A673 (cell line): ENCODE data around the gene AGBL4. TPM values are rescaled to one million over a fixed set of nuclear protein-coding genes. Genes with fewer than 3 reads are reported as not detected.

Experiments
- BruUV-seq: library from RNA; stranded (reverse); fragments of 400-500 nt; replicated peaks from 2 replicates; lab custom pipeline; 2021; lab: Mats Ljungman, UMichigan
- CTCF ChIA-PET: fragments of 300-600 bp; sonication (Branson Sonifier 250); formaldehyde crosslinking; loops from one replicate; lab custom pipeline; 2022; ENCODE audit warnings: antibody characterized with exemption; lab: Charles Lee
- POLR2A ChIA-PET: fragments of 300-600 bp; sonication (Branson Sonifier 250); formaldehyde crosslinking; loops from one replicate; lab custom pipeline; 2022; ENCODE audit warnings: antibody characterized with exemption; ENCODE audit not compliant: low non-redundant PET; lab: Charles Lee
- DNase-seq: peaks from one replicate; pipeline ENCODE4 v3.0.0-alpha.2; 2015; ENCODE audit warnings: low spot score
- H3K27ac ChIP-seq: fragments of 200-600 bp; sonication (generic); 2 replicates; pipeline ENCODE4 v1.5.1; 2016; ENCODE audit warnings: mixed run types, low read depth, mild to moderate bottlenecking, mixed read lengths, antibody characterized with exemption, low read length; ENCODE audit not compliant: poor library complexity, severe bottlenecking
- H3K27me3 ChIP-seq: fragments of 200-600 bp; sonication (generic); replicated peaks from 2 replicates; pipeline ENCODE4 v1.6.1; 2017; ENCODE audit warnings: mixed run types, low read depth, mild to moderate bottlenecking, mixed read lengths, antibody characterized with exemption, low read length; ENCODE audit not compliant: insufficient read depth, poor library complexity
- H3K36me3 ChIP-seq: fragments of 200-600 bp; sonication (generic); 2 replicates; pipeline ENCODE4 v1.6.1; 2016; ENCODE audit warnings: mixed run types, mild to moderate bottlenecking, mixed read lengths, antibody characterized with exemption, low read length; ENCODE audit not compliant: insufficient read depth, poor library complexity, severe bottlenecking
- H3K4me1 ChIP-seq: fragments of 200-600 bp; sonication (generic); 2 replicates; pipeline ENCODE4 v1.6.1; 2017; ENCODE audit warnings: mixed run types, mild to moderate bottlenecking, mixed read lengths, antibody characterized with exemption, low read length; ENCODE audit not compliant: insufficient read depth, poor library complexity, severe bottlenecking
- H3K4me3 ChIP-seq: fragments of 200-600 bp; sonication (generic); 2 replicates; pipeline ENCODE4 v1.5.1; 2016; ENCODE audit warnings: low read depth, mixed run types, mild to moderate bottlenecking, mixed read lengths, low read length; ENCODE audit not compliant: poor library complexity, severe bottlenecking
- H3K9me3 ChIP-seq: fragments of 200-600 bp; sonication (generic); 2 replicates; pipeline ENCODE4 v1.6.1; 2016; ENCODE audit warnings: mixed run types, low read depth, mild to moderate bottlenecking, mixed read lengths, antibody characterized with exemption, low read length; ENCODE audit not compliant: poor library complexity, severe bottlenecking
- EZH2 ChIP-seq: fragments of 200-600 bp; sonication (generic); IDR thresholded peaks from 2 replicates; pipeline ENCODE4 v1.6.1; 2017; ENCODE audit warnings: borderline replicate concordance, low read depth, mild to moderate bottlenecking, mixed read lengths, antibody characterized with exemption, low read length; ENCODE audit not compliant: poor library complexity, severe bottlenecking
- intact Hi-C: fragments of 100-400 bp; cut with micrococcal nuclease; formaldehyde crosslinking; loops from one replicate; pipeline ENCODE4 v1.10.0; 2022; ENCODE audit not compliant: unreplicated experiment
- total RNA-seq: library from RNA; stranded (reverse); gene quantifications from 2 replicates; pipeline ENCODE4 v1.2.3, GENCODE V29; 2021
- TF ChIP-seq, protein P1 (sequence below): fragments of 300-800, 200-600 bp; sonication (generic); conservative IDR thresholded peaks from 2 replicates; pipeline ENCODE4 v1.5.1; 2017; ENCODE audit warnings: low read depth, mild to moderate bottlenecking, antibody characterized with exemption, low read length, moderate library complexity, mixed read lengths

Gene AGBL4
- total RNA-seq, 1 experiment from 2014 or later: 0.32 TPM

DNA sequence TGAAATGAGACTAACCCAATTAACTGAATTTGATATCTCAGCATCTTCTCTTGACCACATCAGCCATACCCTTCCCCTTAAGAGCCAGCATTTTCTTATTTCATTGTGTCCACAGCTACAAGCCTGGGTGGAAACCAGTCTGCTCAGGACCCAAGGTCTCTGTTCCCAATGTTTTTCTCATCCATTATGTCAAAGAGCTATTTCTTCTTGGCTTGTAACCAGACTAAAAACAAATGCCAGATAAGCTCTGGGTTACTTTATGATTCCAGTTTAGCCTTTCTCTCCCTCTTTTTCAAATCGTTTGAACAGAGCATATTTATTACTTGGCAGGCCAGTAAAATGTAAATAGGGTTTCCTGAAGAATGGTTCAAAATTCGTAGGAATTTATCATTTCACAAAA lies 1442.5 kb downstream of the AGBL4 start:
- ChIA-PET CTCF (interaction anchor here (0.6 to 1.0 kb wide), 2 partner anchors 9 to 452 kb away, joined by 3 to 4 read pairs; no protein-coding TSS in a partner anchor), POLR2A (no interaction called here)

DNA sequence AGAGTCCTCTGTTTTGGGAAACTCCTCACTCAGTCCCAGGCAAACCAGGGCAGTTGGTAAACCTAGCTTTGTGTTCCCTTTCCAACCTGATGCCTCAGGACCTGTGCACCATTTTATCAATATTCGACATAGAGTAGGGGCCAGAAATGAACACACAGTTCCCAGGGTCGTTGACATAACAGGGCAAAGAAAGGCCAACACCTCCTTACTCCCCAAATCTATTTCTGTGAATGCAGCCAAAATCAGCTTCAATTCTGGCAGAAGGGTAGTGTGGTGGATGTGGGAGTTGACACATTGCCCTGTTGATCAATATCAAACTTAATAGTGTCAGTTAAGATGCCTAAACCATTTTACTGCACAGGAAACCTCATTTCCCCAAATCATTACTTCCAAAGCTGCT lies 1447.2 kb downstream of the AGBL4 start:
- H3K4me1 ChIP-seq: peaks cover 15% of the 10 kb centered on the region
- intact Hi-C loops: loop anchor here (10.0 kb wide), 1 partner anchor 1758 kb away; no protein-coding TSS in a partner anchor
- TF ChIP-seq, protein P1, sequence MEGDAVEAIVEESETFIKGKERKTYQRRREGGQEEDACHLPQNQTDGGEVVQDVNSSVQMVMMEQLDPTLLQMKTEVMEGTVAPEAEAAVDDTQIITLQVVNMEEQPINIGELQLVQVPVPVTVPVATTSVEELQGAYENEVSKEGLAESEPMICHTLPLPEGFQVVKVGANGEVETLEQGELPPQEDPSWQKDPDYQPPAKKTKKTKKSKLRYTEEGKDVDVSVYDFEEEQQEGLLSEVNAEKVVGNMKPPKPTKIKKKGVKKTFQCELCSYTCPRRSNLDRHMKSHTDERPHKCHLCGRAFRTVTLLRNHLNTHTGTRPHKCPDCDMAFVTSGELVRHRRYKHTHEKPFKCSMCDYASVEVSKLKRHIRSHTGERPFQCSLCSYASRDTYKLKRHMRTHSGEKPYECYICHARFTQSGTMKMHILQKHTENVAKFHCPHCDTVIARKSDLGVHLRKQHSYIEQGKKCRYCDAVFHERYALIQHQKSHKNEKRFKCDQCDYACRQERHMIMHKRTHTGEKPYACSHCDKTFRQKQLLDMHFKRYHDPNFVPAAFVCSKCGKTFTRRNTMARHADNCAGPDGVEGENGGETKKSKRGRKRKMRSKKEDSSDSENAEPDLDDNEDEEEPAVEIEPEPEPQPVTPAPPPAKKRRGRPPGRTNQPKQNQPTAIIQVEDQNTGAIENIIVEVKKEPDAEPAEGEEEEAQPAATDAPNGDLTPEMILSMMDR: no peak
- TF ChIP-seq EZH2: no peak
- H3K9me3 ChIP-seq: no peaks in the 10 kb centered on the region
- ChIA-PET POLR2A (no interaction called here), CTCF (no interaction called here)
- H3K27me3 ChIP-seq: no peaks in the 10 kb centered on the region
- H3K36me3 ChIP-seq: no peaks in the 10 kb centered on the region
- H3K27ac ChIP-seq: no peak overlapping the region
- no peak for DNase-seq
- BruUV-seq: no TSS peak
- H3K4me3 ChIP-seq: no peak overlapping the region

More for the DNA sequence above, 1442.5 kb downstream of the AGBL4 start:
- DNase-seq: peak; percentile 64
- Histone ChIP-seq H3K27ac (no peak overlapping the region), H3K4me1 (peaks cover 19% of the 10 kb centered on the region), H3K9me3 (no peaks in the 10 kb centered on the region), H3K36me3 (no peaks in the 10 kb centered on the region), H3K27me3 (no peaks in the 10 kb centered on the region), H3K4me3 (no peak overlapping the region)
- TF ChIP-seq EZH2: no peak
- TF ChIP-seq, protein P1: no peak
- no TSS peak for BruUV-seq
- intact Hi-C loops: no loop called here

DNA sequence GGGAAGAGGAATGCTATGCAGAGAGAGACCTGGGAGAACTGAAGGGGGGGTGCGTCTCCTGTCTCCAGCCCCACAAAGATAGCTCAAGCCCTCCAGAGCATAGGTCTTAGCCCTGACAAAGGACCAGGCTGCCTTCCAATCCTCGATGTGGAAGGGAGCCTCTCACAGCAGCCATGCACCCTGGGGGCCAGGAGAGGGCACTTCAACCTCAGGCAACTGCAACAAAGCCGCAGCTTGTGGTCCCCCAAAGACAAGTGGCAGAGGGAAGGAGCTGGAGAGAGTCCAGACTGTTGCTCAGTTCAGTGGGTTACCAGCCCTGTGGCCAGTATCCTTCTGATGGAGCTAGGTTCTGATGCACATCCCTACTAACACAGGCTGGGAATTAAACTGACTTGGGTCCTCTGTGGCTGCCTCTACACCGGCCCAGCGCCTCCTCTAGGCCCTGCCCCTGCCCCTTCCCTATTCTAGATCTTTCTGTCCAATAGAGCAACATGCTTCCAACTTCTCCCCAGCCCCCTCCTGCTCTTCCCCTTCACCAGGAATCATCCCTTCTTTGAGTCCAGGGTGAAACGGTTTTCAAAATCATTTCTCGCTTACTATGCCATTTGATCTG lies 1451.0 kb downstream of the AGBL4 start:
- CTCF ChIA-PET: interaction anchor here (0.6 to 1.9 kb wide), 12 partner anchors 8 to 1759 kb away, joined by 3 to 27 read pairs (median 3); no protein-coding TSS in a partner anchor
- H3K36me3 ChIP-seq: no peaks in the 10 kb centered on the region
- DNase-seq: peak; percentile 79
- no peaks in the 10 kb centered on the region for H3K4me1 ChIP-seq
- no peak overlapping the region for H3K27ac ChIP-seq
- intact Hi-C loops: loop anchor here (1.0 to 10.0 kb wide), 5 partner anchors 125 to 1762 kb away; no protein-coding TSS in a partner anchor
- H3K9me3 ChIP-seq: no peaks in the 10 kb centered on the region
- no TSS peak for BruUV-seq
- no peaks in the 10 kb centered on the region for H3K27me3 ChIP-seq
- no peak overlapping the region for H3K4me3 ChIP-seq
- TF ChIP-seq, protein P1: peak; percentile 85
- no peak for TF ChIP-seq EZH2
- POLR2A ChIA-PET: interaction anchor here (0.7 kb wide), 1 partner anchor 1502 kb away, joined by 3 read pairs; no protein-coding TSS in a partner anchor
